ENCODE measurements around the gene ALPP.
"Not testable (repeated sequence)": the region's sequence is repeated elsewhere in the genome, so short reads cannot be mapped to it uniquely, and the experiment has no call there.

Gene ALPP

DNA sequence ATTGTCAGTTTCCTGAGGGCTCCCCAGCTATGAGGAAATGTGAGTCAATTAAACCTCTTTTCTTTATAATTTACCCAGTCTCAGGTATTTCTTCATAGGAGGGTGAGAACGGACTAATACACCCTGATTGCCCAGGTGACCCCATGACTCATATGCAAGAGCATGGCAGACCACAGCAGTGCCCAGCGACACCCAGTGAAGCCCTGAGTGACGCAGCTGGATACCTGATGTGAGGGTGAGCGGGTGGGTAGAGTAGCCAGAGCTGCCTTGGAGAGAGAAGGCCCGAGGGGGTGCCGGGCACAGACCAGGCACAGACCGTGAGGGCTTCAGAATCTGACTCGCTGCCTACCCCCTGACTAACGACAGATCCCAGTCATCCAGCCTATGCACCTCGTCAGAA is 43.5 kb downstream of the ALPP start:
- no peak for DNase-seq (ENCODE audit: low spot score)

- DNase-seq (ENCODE audit: low spot score): not testable (repeated sequence)
Observed at GRCh38 chr2:232422996-232423395, 44.4 kb downstream of the ALPP start.

GRCh38 chr2:232423407-232423806 is 44.9 kb downstream of the ALPP start:
- DNase-seq (ENCODE audit: low spot score): not testable (repeated sequence)

DNA sequence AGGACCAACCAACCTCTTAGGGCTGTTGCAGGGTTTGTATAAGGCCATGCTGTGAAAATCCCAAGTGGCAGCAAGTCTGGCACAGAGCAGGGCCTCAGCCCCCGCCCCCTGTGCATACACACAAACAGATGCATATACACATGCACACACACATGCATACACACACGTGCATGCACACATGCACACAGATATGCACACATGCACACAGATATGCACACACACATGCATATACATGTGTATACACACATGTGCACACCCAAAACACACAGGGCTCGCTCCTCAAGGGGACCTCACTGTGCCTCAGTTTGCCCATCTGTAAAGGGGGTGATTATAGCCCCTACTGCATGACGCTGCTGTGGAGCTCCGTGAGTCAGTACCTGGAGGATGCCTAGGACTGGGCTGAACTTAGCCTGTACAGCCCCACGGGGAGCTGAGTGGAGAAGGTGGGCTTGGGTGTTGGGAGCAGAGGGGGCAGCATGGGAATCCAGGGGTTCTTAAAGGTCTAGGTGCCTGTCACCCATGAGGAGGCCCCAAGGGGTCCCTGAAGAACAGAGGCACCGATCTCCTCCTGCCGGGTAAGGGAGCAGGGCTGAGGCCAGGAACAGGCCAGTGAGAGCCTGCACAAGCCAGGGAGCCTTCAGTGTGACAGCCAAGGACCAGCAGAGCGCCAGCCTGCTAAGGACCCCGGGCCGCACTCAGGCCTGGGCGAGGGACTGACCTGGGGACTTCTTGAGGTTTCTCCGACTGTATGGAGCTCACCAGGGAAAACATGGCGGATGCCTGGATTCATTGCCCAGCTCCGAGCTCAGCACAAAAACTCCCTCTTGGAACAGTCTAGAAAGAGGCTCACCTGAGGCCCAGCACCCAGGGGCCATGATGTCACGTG is 53.4 kb downstream of the ALPP start:
- no peak for DNase-seq (ENCODE audit: low spot score)
